Renal cortex interstitium (tissue), 15 donors: ENCODE results near the gene KCNJ6. TPM values are rescaled to one million over a fixed set of nuclear protein-coding genes. Genes with fewer than 3 reads are reported as not detected.
"Not testable (repeated sequence)": the region's sequence is repeated elsewhere in the genome, so short reads cannot be mapped to it uniquely, and the experiment has no call there.

Experiments
- DNase-seq, 11 donors: peaks; one replicate each; pipeline ENCODE4 v3.0.0-alpha.2; 2013; ENCODE audit warnings: low read depth in 9 of 11, low spot score in 4 of 11; ENCODE audit errors: extremely low read depth in 1 of 11
- long read RNA-seq, 16 experiments: transcript quantifications; one replicate each; lab custom pipeline, GENCODE V29; 2026
- polyA plus RNA-seq, 3 donors: library from polyadenylated mRNA; unstranded; fragments of 120-200 nt; gene quantifications; one replicate each; pipeline ENCODE4 v1.2.1, GENCODE V29; 2013; ENCODE audit not compliant: insufficient read length in 3 of 3

The KCNJ6 gene, protein sequence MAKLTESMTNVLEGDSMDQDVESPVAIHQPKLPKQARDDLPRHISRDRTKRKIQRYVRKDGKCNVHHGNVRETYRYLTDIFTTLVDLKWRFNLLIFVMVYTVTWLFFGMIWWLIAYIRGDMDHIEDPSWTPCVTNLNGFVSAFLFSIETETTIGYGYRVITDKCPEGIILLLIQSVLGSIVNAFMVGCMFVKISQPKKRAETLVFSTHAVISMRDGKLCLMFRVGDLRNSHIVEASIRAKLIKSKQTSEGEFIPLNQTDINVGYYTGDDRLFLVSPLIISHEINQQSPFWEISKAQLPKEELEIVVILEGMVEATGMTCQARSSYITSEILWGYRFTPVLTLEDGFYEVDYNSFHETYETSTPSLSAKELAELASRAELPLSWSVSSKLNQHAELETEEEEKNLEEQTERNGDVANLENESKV
- under 1 TPM; 0.26 to 0.29 (median 0.28) TPM for polyA plus RNA-seq
- long read RNA-seq, donor 1 = 0 reads
- long read RNA-seq, donor 2 = 0 reads
- long read RNA-seq, donor 3 = 0 reads
- long read RNA-seq, donor 4 = 0 reads
- long read RNA-seq, donor 5 = 0 reads
- long read RNA-seq, donor 6, full-length matches to known transcripts = 1 of 1 reads
- long read RNA-seq, donor 6, partial matches to known transcripts = 0 of 1 reads
- long read RNA-seq, donor 6, other reads (novel, unspliced or antisense) = 0 of 1 reads
- long read RNA-seq, donor 7 = 0 reads
- long read RNA-seq, donor 8, full-length matches to known transcripts = 1 of 1 reads
- long read RNA-seq, donor 8, partial matches to known transcripts = 0 of 1 reads
- long read RNA-seq, donor 8, other reads (novel, unspliced or antisense) = 0 of 1 reads
- long read RNA-seq, donor 9 = 0 reads
- long read RNA-seq, donor 10 = 0 reads
- long read RNA-seq, donor 11 = 0 reads
- long read RNA-seq, donor 12 = 0 reads
- long read RNA-seq, donor 13 = 0 reads
- long read RNA-seq, donor 14 = 0 reads
- long read RNA-seq, donor 15, full-length matches to known transcripts = 1 of 1 reads
- long read RNA-seq, donor 15, partial matches to known transcripts = 0 of 1 reads
- long read RNA-seq, donor 15, other reads (novel, unspliced or antisense) = 0 of 1 reads
- long read RNA-seq, donor 16 = 0 reads

DNA sequence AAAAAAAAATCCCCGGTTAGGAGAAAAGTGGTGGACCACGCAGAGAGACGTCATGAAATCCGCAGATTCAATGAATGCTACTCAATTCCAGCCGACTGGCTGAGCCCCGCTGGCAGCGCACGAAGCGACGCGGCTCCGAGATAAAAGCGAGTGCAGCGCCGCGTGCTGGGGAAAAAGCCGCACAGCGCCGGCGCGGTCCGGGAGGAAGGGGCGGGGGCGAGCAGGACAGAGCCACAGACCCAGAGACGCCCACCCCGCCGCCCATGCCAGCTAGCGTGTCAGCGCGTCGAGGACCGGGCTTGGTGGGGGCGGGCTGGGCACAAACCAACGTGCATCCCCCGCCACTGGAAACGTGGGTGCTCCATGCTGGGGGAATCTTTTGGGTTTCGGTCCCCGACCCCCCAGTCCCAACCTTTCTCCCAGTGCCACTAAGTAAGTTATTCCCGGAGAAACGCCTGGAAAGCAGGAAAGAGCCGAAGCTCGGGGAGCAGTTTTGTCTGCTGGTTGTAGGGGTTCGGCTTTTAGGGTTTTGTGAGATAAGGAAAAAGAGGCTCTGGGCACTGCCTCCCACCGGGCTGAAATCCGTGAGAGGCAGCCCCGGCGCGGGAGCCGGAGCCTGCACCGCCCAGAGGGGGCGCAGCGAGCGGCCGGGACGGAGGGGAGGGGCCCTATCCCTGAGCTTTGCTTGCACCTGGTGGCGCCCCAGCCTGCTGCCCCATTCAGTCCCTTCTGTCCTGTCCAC, at the start of gene KCNJ6:
Gene KCNJ6 (minus strand): TSS at position 148 of the 742 bp plus-strand sequence. CDS start 75,775 bp downstream, outside the sequence.
- DNase-seq = peak; percentile 29 to 64 (median 47)

DNA sequence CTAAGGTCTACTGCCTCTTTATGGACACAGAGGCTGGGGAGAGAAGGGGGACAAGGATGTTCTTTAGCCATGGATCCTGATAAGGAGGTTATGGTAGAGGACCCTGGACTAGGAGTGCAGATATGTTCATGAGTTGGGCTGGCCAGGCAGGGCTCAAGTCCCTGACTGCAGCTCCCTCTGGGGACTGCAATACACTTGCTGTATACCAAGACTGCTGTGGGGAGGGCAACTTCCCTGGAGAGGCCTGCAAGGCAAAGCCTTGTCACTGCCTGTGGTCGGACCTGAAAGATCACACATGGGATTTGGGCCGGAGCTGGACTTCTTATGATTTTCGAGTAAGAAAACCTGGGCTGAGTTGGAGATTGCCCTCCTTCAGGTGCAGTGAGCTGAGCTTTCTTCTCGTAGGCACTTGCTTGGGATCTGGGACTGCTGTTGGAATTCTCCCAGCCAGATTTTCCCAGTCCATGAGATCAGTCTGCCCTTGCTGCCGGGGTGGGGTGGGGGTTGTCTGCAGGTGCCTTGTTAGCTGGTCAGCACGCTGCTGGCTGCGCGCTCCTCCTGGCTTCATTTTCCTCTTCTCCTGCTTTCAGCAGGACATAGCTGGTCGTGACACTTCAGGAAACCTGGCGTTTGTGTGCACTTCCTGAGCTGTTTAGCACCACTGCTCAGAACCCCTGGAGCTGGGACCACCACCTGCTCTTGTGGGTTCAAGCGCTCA, 49.0 kb upstream of the KCNJ6 start:
- no peak for DNase-seq

DNA sequence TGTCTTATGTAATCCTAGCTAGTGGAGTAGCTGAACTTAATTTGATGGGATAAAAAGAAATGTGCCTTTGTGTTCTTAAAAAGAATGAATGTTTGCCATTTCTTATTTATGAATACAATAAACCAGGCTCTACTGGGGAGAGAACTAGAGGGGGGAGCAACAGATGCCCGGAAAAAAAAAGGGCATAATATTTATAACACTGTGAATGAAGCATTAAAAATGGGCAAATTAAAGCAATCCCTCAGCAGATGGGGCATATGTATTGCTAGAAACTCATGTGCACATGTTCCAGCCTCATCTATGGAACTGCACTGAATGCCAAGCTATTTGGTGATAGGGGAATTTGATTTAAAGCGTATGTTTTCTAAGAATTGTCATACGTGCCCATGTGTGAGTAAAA, 42.3 kb upstream of the KCNJ6 start:
- DNase-seq = no peak

DNA sequence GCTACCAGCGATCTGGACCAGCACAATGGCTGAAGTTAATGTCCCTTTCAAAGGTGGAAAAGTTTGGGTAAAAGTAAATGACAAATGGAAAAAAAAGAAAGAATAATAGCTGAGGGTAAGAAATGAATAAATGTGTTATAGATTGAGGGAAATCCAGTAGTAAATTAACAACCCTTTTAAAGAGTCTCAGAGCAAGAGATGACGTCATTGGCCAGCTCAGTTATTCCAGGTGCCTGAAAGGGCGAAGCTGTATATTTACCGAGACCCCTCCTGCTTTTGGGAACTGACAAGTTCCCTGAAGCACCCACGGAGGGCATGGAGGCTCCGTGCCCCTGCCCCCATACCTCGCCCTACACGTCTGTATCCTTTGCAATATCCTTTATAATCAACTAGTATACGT, 40.5 kb upstream of the KCNJ6 start:
- no peak for DNase-seq

DNA sequence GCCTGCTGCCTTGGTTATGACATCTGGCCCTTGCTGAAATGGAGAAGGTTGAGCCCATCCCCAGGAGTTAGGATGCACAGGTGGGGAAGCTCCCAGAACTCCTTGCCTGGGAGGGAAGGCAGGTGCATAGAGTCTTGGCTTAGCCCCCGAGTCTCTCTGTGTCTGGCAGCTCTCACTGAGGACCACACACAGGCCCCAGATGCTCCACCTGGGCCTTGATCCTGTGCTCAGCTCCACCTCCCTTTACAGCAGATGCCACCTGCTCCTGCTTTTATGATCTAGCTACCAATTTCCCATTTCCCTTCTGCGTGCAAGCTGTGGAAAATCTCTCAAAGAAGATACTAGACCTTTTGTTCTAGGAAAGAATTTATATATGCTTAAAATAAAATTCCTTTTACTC, 28.8 kb upstream of the KCNJ6 start:
- no peak for DNase-seq

DNA sequence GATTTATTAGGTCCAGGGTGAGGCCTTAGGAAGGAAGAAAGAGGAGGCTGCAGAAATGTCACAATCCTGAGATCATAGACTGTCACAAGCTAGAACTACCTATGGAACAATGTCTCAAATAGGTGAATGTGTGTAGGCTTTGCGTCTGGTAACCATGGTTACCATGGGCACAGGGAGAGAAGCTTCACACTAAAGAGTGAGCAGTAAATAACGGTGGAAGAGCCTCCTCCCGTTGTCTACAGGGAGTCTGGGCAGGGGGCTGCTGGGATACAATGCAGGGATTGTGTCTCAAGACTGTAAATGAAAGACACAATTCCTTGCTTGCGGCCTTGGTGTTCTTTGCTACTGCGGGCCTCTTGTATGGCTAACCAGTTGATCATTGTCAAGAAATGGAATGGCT, 28.2 kb upstream of the KCNJ6 start:
- DNase-seq = no peak

DNA sequence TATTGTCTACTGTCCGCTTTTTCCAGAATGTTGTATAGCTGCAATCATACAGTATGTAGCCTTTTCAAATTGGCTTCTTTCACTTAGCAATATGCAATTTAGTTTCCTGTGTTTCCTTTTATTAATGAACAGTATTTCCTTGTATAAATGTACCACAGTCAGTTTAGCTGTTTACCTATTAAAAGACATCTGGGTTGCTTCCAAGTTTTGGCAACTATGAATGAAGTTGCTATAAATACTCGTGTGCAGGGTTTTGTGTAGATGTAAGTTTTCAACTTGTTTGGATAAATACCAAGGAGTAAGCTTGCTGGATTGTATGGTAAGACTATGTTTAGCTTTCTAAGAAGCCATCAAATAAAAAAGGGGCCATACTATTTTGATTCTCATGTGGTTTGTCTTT, 24.4 kb upstream of the KCNJ6 start:
- DNase-seq = no peak

DNA sequence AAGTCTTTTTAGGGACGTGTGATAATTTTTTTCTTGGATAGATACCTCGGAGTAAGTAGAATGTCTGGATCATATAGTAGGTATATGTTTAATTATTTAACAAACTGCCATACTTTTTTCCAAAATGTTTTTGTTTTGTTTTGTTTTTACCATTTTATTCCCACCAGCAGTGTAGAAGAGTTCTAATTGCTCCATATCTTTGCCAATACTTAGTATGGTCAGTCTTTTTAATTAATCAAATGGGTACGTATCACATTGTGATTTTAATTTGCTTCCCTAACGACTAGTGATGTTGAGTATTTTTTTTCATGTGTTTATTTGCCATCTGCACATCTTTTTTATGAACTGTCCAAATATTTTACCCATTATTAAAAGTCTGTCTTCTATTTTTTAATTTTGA, 23.6 kb upstream of the KCNJ6 start:
- DNase-seq = no peak

DNA sequence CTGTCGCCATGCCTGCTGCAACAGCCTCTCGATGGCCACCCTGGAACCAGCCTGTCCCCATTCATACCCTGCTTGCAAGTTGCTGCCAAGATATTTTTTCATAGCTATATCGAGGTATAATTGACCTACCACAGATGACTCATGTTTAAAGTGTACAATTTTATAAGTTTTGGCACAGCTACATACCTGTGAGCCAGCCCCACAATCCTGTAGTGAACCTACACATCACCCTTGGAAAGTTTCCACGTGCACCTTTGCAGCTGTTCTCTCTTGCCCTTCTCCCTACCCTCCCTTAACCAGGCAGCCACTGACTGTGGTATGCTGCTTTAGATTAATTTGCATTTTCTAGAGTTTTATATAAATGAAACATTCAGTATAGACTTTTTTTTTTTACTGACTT, 23.0 kb upstream of the KCNJ6 start:
- DNase-seq = no peak

DNA sequence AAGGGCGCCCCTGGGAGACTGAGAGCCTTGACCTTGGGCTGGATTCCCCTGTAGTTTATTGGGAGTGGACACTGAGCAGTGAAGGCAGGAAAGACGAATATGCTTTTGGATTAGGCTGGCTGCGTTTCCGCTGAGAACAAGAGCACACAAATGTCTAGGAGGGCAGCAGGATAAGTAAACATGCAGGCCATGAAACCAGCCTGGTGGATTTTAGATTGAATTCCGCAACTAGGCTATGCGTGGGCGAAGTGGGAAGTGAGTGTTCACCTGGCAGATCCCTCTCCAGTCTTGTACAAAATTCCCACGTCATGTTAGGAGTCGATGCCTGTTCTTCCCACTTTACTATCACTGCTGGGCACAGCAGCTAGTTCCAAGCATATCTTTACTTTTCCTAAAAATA, 21.4 kb upstream of the KCNJ6 start:
- no peak for DNase-seq

DNA sequence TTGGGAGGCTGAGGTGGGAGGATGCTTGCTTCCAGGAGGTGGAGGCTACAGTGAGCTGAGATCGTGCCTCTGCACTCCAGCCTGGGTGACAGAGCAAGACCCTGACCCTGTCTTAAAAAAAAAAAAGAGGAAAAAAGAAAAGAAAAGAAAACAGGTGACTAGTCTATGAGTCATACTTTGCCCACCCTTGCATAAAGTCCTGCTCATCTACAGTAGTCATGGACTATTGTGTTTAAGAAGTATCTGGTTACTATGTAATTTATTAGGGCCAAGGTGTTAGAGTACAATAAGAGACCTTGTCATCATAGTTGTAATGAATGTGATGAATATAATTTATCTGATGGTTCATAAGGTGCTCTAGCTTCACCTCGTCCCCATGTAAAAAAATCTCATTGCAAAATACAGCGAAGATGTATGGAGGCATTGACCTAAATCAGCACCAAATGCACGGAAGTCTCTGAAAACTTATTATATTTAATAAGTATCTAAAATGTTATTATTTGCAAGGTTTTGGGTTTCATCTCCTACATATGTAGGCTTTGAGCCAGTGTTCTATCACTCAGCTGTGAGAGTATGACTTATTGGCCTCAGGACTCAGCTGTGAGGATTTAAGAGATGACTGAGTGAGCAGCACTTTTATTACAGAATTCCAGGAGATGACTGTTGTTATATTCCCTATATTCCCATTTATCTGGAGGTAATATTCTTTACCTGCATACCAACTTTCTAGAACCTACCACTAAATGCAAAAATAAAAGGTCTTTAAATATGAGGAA, 19.9 kb upstream of the KCNJ6 start:
- no peak for DNase-seq

DNA sequence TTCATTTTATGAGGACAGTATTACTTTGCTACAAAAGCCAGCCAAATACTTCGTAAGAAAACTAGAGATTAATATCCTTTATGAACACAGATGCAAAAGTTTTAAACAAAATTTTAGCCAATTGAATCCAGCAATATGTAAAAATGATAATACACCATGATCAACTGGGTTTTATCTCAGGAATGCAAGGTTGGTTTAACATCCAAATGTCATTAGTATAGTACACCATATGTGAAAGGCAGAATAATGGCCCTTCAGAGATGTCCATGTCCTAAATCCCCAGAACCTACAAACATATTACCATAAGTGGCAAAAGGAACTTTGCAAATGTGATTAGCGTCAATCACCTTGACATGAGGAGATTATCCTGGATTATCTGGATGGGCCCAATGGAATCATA, 16.7 kb upstream of the KCNJ6 start:
- no peak for DNase-seq

DNA sequence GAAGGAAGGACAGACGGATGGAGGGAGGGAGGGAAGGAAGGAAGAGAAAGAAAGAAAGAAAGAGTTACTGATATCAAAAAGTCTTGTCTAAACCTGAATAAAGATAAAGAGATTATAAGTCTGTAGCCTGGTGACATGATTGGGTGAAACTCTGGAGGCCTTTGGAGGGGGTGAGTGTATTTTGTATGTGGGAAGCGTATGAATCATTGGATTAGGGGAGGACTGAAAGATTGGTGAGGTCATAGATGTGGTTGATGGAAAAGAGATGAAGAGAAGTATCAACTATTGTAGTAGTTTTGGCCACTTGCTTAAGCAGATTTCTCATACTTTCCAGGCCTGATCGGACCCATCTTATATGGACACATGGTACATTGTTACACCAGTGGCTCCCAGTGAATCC, 11.5 kb upstream of the KCNJ6 start:
- DNase-seq = no peak

DNA sequence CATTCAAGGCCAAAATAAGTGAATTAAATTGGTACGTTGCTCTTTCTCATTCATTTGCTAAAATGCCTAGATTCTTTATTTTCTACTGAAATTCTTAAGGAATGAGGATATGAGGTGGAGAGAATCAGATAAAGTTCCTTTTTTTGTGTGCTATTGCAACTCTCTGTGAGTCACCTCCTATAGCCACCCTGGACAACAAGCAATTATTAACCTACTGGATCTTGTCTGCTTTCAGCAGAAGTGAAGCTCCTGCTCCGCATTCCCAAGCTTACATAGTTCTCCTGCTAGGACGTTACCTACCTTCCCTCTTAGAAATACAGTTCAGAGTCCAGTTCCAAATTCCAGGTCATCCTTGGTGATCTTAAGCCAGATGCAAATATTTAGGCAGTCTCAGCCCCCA, 4.8 kb upstream of the KCNJ6 start:
- no peak for DNase-seq

DNA sequence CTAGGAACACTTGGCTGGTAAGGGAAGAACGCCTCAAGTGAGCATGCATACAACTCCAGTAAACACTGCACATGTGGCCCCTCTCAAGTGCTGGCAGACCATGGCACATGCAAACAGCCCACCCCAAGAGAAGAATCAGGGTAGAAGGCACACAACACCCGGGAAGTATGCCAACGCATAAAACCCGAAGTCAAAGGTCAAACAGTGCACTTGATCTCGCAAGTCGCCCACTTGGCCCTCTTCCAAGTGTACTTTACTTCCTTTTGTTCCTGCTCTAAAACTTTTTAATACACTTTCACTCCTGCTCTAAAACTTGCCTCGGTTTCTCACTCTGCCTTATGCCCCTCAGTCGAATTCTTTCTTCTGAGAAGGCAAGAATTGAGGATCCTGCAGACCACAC, 4.0 kb upstream of the KCNJ6 start:
- DNase-seq = not testable (repeated sequence)

DNA sequence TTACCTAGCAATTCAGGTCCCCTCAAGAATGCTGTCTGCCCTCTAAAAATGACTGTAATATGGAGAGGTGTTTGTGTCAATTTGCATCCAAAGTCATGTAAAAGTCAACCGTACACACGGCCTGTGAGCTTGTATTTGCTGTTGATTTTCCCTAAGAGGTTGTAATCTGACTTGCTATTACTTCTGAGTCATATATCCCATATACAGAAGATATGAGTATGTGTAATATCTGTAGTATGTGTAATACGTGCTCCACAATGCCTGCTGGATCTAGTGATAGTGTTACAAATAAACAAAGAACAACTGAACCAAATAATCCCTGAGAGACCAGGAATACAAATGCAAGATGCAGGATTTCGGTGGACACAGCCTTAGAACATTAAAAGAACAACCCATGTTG, 1.4 kb upstream of the KCNJ6 start:
- no peak for DNase-seq

DNA sequence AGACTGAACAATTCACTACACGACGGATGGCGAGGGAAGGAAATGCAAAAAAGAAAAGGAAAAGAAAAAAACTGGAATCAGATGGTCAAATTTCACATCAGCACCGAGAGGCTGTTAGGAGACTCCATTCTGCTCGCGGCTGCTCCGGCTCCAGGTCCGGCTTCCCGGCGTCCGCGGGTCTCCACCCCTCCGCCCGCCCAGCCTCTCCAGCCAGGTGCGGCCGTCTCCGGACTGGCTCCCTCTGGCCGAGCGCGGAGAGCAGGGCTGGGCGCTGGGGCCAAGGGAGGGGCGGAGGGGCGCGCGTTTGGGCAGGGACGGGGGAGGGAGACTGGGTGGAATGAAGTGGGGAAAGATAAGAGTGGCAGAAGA, 332 bp downstream of the KCNJ6 start:
- DNase-seq = peak in 5 of 11 donors; percentile 2 to 9 (median 3)

DNA sequence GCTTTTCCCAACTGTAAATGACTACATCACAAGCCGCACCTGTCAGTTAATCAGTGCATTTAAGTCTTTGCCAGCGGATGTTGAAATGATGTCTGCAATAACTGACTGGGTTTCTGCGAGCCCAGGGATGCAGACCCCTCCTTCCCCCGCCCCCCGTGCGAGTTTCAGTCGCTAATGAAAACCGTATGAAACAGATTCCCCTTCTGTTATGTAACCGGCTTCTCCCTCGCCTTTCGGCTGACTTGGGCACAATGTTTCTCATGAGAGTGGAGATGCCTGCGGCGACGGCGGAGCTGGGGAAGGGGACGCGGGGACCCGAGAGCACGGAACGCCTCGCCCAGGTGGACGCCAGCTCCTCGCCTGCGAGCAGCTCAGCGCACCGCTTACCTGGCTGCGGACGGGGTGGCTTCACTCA, 753 bp downstream of the KCNJ6 start:
- no peak for DNase-seq
